ENCODE measurements around the gene SLC39A11. TPM values are rescaled to one million over a fixed set of nuclear protein-coding genes. Genes with fewer than 3 reads are reported as not detected.

The SLC39A11 gene
- total and polyA plus RNA-seq, 3 donors from 2014 or later: 11.4 to 18.6 (median 18.0) TPM

DNA sequence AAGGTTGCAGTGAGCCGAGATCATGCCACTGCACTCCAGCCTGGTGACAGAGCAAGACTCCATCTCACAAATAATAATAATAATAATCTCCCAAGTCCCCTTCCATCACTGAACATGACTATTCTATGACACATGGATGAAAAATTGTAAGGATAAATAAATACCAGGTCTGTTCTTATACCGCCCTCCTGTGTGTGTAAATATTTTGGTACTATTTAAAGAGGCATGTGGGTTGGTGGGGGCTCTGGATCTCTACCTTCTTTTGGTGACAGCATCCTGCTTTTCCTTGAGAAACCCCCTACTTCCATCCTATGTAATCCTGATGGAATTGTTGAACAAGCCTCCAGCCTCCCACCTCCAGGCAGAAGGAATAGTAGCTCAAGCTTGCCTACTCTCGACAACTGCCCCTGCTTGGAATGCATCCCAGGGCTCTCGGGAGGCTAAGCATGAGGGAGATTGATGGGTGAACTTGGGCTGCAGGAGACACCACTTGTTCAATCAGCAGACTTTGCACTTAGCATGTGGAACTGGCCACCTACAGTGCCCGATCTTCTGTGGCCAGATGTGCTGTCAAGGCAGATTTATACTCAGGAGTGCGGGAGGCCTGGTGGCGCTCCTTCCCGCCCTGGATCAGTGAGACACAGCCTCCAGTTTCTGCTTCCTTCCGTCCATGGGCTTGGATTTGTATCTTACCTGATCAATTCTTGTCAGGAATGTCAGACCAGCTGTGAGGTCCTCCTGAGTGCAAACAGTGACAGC is 287.4 kb downstream of the SLC39A11 start:
- Histone ChIP-seq H3K9me3 (no peaks in the 10 kb centered on the region), H3K36me3 (ENCODE audit: low read depth, missing control alignments) (no peaks in the 10 kb centered on the region), H3K27ac (no peak overlapping the region), H3K27me3 (no peaks in the 10 kb centered on the region), H3K4me1 (no peaks in the 10 kb centered on the region), H3K4me3 (no peak overlapping the region)
- intact Hi-C loops (cut with DNase I; ENCODE audit: low total_unique reads): no loop called here
- no peak for DNase-seq
- WGBS, 2 donors: 81% methylated on average over 9 of the region's 9 CpGs
- TF ChIP-seq, protein P1, sequence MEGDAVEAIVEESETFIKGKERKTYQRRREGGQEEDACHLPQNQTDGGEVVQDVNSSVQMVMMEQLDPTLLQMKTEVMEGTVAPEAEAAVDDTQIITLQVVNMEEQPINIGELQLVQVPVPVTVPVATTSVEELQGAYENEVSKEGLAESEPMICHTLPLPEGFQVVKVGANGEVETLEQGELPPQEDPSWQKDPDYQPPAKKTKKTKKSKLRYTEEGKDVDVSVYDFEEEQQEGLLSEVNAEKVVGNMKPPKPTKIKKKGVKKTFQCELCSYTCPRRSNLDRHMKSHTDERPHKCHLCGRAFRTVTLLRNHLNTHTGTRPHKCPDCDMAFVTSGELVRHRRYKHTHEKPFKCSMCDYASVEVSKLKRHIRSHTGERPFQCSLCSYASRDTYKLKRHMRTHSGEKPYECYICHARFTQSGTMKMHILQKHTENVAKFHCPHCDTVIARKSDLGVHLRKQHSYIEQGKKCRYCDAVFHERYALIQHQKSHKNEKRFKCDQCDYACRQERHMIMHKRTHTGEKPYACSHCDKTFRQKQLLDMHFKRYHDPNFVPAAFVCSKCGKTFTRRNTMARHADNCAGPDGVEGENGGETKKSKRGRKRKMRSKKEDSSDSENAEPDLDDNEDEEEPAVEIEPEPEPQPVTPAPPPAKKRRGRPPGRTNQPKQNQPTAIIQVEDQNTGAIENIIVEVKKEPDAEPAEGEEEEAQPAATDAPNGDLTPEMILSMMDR (IDR thresholded peaks at IDR 0.05): no peak
- TF ChIP-seq POLR2A (IDR thresholded peaks at IDR 0.05): no peak

DNA sequence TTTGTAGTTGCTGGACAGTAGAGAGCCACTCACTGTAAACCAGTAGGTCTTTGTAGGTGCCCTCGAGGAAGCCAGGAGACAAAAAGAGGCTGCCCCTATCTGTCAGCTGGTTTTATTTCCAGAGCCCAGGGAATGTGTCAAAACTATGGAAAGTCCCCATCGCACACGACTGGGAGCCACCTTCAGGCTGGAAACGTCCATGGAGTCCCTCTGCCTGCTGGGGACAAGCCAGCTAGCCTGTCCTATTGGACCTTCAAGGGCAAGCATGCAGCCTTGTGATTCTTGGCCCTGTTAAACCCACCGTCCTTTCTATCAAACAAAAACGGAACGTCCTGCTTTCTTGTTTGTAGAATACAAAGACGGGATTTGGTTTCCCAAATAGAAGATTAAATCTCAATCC is 289.8 kb downstream of the SLC39A11 start:
- 64 to 66% methylated on average over 8 of the region's 8 CpGs for WGBS, 2 donors
- no peaks in the 10 kb centered on the region for H3K9me3 ChIP-seq
- TF ChIP-seq, protein P1 (IDR thresholded peaks at IDR 0.05): no peak
- TF ChIP-seq POLR2A (IDR thresholded peaks at IDR 0.05): no peak
- DNase-seq: no peak
- intact Hi-C loops (cut with DNase I; ENCODE audit: low total_unique reads): no loop called here
- no peaks in the 10 kb centered on the region for H3K36me3 ChIP-seq (ENCODE audit: low read depth, missing control alignments)
- no peak overlapping the region for H3K27ac ChIP-seq
- no peaks in the 10 kb centered on the region for H3K27me3 ChIP-seq
- no peak overlapping the region for H3K4me3 ChIP-seq
- no peaks in the 10 kb centered on the region for H3K4me1 ChIP-seq

- DNase-seq: no peak
- TF ChIP-seq POLR2A (IDR thresholded peaks at IDR 0.05): no peak
- TF ChIP-seq, protein P1 (IDR thresholded peaks at IDR 0.05): no peak
- Histone ChIP-seq H3K27me3 (no peaks in the 10 kb centered on the region), H3K36me3 (ENCODE audit: low read depth, missing control alignments) (no peaks in the 10 kb centered on the region), H3K4me1 (no peaks in the 10 kb centered on the region), H3K4me3 (no peak overlapping the region), H3K9me3 (no peaks in the 10 kb centered on the region), H3K27ac (no peak overlapping the region)
- WGBS, 2 donors: 88 to 95% methylated on average over 2 of the region's 2 CpGs
- intact Hi-C loops (cut with DNase I; ENCODE audit: low total_unique reads): no loop called here
These were observed 295.3 kb downstream of the SLC39A11 start for GRCh38 chr17:72797142-72797541.

DNA sequence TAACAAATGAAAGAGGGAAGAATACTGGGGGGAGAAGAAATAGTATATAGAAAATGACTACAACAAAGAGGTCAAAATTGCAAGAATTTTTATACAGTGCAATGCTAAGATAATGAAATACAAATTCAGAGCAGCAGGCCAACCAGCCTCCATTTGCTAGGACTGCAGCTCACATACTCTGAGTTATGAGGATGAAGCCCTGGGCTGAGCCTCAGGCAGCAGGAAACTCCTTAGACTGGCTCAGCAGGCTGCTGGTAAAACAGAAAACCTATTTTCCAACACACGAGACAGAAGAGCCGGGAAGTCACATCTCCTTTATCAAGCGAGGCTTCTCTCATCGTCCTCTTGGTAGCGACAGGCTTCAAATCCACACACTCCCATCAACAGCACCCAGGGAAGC is 296.5 kb downstream of the SLC39A11 start:
- H3K36me3 ChIP-seq (ENCODE audit: low read depth, missing control alignments): no peaks in the 10 kb centered on the region
- intact Hi-C loops (cut with DNase I; ENCODE audit: low total_unique reads): no loop called here
- H3K4me3 ChIP-seq: no peak overlapping the region
- no peak overlapping the region for H3K27ac ChIP-seq
- H3K27me3 ChIP-seq: no peaks in the 10 kb centered on the region
- 86 to 97% methylated on average over 5 of the region's 5 CpGs for WGBS, 2 donors
- no peak for TF ChIP-seq POLR2A (IDR thresholded peaks at IDR 0.05)
- TF ChIP-seq, protein P1 (IDR thresholded peaks at IDR 0.05): no peak
- DNase-seq: no peak
- no peaks in the 10 kb centered on the region for H3K4me1 ChIP-seq
- no peaks in the 10 kb centered on the region for H3K9me3 ChIP-seq

GRCh38 chr17:72794152-72794551 is 298.3 kb downstream of the SLC39A11 start:
- Histone ChIP-seq H3K9me3 (no peaks in the 10 kb centered on the region), H3K4me1 (no peaks in the 10 kb centered on the region), H3K4me3 (no peak overlapping the region), H3K36me3 (ENCODE audit: low read depth, missing control alignments) (no peaks in the 10 kb centered on the region), H3K27me3 (no peaks in the 10 kb centered on the region), H3K27ac (no peak overlapping the region)
- TF ChIP-seq POLR2A (IDR thresholded peaks at IDR 0.05): no peak
- TF ChIP-seq, protein P1 (IDR thresholded peaks at IDR 0.05): no peak
- WGBS, 2 donors: 84 to 88% methylated on average over 5 of the region's 5 CpGs
- DNase-seq: no peak
- intact Hi-C loops (cut with DNase I; ENCODE audit: low total_unique reads): no loop called here

All from testis (tissue), 3 donors.